ENCODE results near the gene F2RL1.
"Not testable (repeated sequence)": the region's sequence is repeated elsewhere in the genome, so short reads cannot be mapped to it uniquely, and the experiment has no call there.

Gene F2RL1

GRCh38 chr5:76813982-76814562, 4.8 kb upstream of the F2RL1 start:
- no peak for DNase-seq (ENCODE audit: low read depth)
- no peak for TF ChIP-seq CTCF (IDR thresholded peaks at IDR 0.05; ENCODE audit: insufficient read depth, low read depth, low read length, missing control alignments)
- H3K4me3 ChIP-seq (ENCODE audit: low read depth, low read length) = no peak overlapping the region

GRCh38 chr5:76816110-76816831, 2.6 kb upstream of the F2RL1 start:
- DNase-seq (ENCODE audit: low read depth) = no peak

GRCh38 chr5:76819851-76820525, 1.2 kb downstream of the F2RL1 start:
- TF ChIP-seq CTCF (IDR thresholded peaks at IDR 0.05; ENCODE audit: insufficient read depth, low read depth, low read length, missing control alignments) = no peak

More at GRCh38 chr5:76816110-76816831, 2.6 kb upstream of the F2RL1 start:
- H3K4me3 ChIP-seq (ENCODE audit: low read depth, low read length) = no peak overlapping the region
- TF ChIP-seq CTCF (IDR thresholded peaks at IDR 0.05; ENCODE audit: insufficient read depth, low read depth, low read length, missing control alignments) = no peak

GRCh38 chr5:76820526-76820890, 1.7 kb downstream of the F2RL1 start:
- H3K4me3 ChIP-seq (ENCODE audit: low read depth, low read length) = no peak overlapping the region
- TF ChIP-seq CTCF (IDR thresholded peaks at IDR 0.05; ENCODE audit: insufficient read depth, low read depth, low read length, missing control alignments) = no peak
- DNase-seq (ENCODE audit: low read depth) = no peak

More at GRCh38 chr5:76819851-76820525, 1.2 kb downstream of the F2RL1 start:
- no peak overlapping the region for H3K4me3 ChIP-seq (ENCODE audit: low read depth, low read length)
- no peak for DNase-seq (ENCODE audit: low read depth)

DNA sequence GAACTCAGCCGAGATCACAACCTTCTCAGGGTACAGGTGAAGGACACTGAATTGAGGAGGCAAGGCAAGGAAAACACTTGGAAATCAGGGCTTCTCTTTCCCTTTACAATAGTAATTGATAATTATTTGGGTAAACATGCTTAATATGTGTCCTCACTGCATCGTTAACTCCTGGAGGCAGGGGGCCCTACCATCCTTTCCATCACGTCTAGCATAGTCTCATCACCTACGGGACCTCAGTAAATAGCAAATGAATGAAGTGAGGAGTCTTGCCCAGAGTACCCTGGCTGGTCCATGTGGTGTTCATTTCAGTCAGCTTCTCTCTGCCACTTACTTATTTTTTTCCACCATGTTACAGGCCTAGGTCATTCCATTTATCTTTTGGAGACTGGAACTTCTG, 2.3 kb downstream of the F2RL1 start:
- no peak overlapping the region for H3K4me3 ChIP-seq (ENCODE audit: low read depth, low read length)
- no peak for TF ChIP-seq CTCF (IDR thresholded peaks at IDR 0.05; ENCODE audit: insufficient read depth, low read depth, low read length, missing control alignments)
- no peak for DNase-seq (ENCODE audit: low read depth)

GRCh38 chr5:76822105-76822731, 3.4 kb downstream of the F2RL1 start:
- not testable (repeated sequence) for DNase-seq (ENCODE audit: low read depth); H3K4me3 ChIP-seq (ENCODE audit: low read depth, low read length)

GRCh38 chr5:76826416-76826815, 7.6 kb downstream of the F2RL1 start:
- H3K4me3 ChIP-seq (ENCODE audit: low read depth, low read length); DNase-seq (ENCODE audit: low read depth): not testable (repeated sequence)

Measured in GM12865 (cell line).